Activated T-helper 2 cell treated with anti-CD3 and anti-CD28 coated beads, Interferon-gamma antibody, Interleukin-2, Interleukin-4, amounts not matched to agents 10 μg/mL and 5 μg/mL and 100 μg/mL, durations not matched to agents 14 hours and 24 hours and 36 hours (primary cell): ENCODE data around the gene AFAP1L1. TPM values are rescaled to one million over a fixed set of nuclear protein-coding genes. Genes with fewer than 3 reads are reported as not detected.

Experiments used
- DNase-seq: peaks from one replicate; pipeline ENCODE4 v3.0.0; 2021; ENCODE audit warnings: low spot score
- H3K27ac Mint-ChIP-seq: one replicate; pipeline ENCODE4 v1.8.0; 2021; ENCODE audit warnings: mixed read lengths
- H3K27me3 Mint-ChIP-seq: one replicate; pipeline ENCODE4 v1.8.0; 2021; ENCODE audit warnings: low read depth, mixed read lengths
- H3K36me3 Mint-ChIP-seq: one replicate; pipeline ENCODE4 v1.8.0; 2021; ENCODE audit warnings: low read depth, mixed read lengths
- H3K4me1 Mint-ChIP-seq: one replicate; pipeline ENCODE4 v1.8.0; 2021; ENCODE audit warnings: low read depth, mixed read lengths
- H3K4me3 Mint-ChIP-seq: one replicate; pipeline ENCODE4 v1.8.0; 2021; ENCODE audit warnings: low read depth, mild to moderate bottlenecking, moderate library complexity, mixed read lengths
- H3K9me3 Mint-ChIP-seq: one replicate; pipeline ENCODE4 v1.8.0; 2021; ENCODE audit warnings: mixed read lengths
- intact Hi-C: fragments of 100-400 bp; cut with micrococcal nuclease; formaldehyde crosslinking; loops from one replicate; pipeline ENCODE4 v1.15.1; 2023
- total RNA-seq: library from RNA; stranded (reverse); gene quantifications from 2 replicates; pipeline ENCODE4 v1.2.3, GENCODE V29; 2022

AFAP1L1 gene
- total RNA-seq, 1 donor from 2014 or later: not detected

- H3K4me1 Mint-ChIP-seq: no peaks in the 10 kb centered on the region
- H3K36me3 Mint-ChIP-seq: no peaks in the 10 kb centered on the region
- H3K27ac Mint-ChIP-seq: no peak overlapping the region
- H3K9me3 Mint-ChIP-seq: no peaks in the 10 kb centered on the region
- peaks cover 20% of the 10 kb centered on the region for H3K27me3 Mint-ChIP-seq
- intact Hi-C loops: no loop called here
- no peak overlapping the region for H3K4me3 Mint-ChIP-seq
- no peak for DNase-seq
Observed at GRCh38 chr5:149282027-149282965, 10.6 kb downstream of the AFAP1L1 start.

DNA sequence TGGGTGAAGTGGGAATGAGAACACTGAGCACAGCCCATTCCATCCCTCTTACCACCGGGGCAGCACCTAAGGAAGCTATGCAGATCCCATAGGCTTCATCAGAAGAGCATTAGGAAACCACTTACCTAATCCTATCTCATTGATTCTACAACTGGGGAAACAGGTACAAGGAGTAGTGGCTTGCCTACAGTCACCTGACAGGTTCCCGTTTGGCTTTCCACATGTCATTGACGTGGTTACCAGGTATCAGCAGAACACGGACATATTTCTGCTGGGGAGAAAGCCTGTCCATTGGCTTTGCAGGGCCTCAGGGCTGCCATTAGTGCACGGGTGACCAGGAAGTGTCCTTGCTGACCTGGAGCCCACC, 11.3 kb downstream of the AFAP1L1 start:
- Mint-ChIP-seq H3K4me1 (no peaks in the 10 kb centered on the region), H3K9me3 (no peaks in the 10 kb centered on the region), H3K27ac (no peak overlapping the region), H3K4me3 (no peak overlapping the region), H3K36me3 (no peaks in the 10 kb centered on the region), H3K27me3 (peaks cover 16% of the 10 kb centered on the region)
- DNase-seq: no peak
- intact Hi-C loops: no loop called here

DNA sequence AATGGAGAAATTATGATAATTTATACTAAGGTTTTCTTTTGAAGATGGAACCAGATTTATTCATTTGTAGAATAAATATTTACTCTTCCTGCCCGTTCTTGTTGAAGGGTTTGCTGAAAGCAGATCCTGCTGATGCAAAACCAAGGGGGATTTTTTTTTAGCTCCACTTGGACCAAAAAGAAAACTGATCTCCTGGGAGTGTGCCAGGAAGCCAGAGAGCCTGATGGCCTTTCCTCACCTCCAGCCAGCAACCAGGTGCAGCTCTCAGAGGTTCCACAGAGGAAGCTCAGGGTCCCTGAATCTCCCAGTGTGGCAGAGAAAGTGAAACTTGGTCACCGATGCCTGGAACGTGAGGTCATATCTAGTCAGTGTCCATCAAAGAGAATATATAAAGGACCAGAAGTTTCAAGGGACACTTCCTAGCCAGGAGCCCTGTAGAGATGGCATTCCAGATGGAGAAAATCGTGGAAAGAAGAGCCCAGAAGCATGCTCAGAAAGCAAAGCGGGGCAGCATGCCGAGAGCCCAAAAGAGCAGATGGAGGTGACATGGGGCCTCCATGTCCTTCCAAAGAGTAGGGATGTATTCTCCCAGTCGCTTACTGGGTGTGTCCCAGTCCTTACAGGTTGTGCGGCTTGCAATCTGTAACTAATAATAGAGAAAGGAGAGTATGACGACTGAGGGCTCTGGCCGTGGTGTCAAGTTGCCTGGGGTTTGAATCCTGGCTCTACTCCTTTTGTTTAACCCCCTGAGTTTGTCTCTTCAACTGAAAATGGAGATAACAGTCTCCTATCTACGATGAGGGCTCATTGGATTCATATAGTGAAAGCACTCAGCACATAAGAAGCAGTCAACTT, 12.2 kb downstream of the AFAP1L1 start:
- no peaks in the 10 kb centered on the region for H3K4me1 Mint-ChIP-seq
- H3K27ac Mint-ChIP-seq: no peak overlapping the region
- H3K4me3 Mint-ChIP-seq: no peak overlapping the region
- DNase-seq: no peak
- peaks cover 8% of the 10 kb centered on the region for H3K27me3 Mint-ChIP-seq
- no peaks in the 10 kb centered on the region for H3K9me3 Mint-ChIP-seq
- intact Hi-C loops: no loop called here
- H3K36me3 Mint-ChIP-seq: no peaks in the 10 kb centered on the region

DNA sequence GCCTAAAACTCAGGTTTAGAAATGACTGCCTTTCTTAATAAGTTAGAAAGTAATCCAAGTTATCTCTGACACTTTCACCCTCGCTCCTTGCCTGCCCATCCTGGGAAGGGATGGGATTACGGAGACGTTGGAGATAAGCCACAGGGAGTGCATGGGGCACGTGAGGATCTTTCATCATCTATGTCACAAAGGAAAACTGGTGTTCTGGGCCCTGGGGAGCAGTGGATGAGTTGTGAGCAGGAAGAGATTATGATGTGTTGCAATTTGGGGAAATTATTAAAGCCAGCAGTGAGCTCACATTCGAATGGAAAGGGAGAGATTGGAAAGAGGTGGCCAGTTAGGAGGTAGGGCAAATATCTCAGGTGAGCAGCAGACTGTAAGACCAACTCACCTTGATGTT, 12.8 kb downstream of the AFAP1L1 start:
- Mint-ChIP-seq H3K4me3 (no peak overlapping the region), H3K27me3 (peaks cover 7% of the 10 kb centered on the region), H3K27ac (no peak overlapping the region), H3K36me3 (no peaks in the 10 kb centered on the region), H3K4me1 (no peaks in the 10 kb centered on the region), H3K9me3 (no peaks in the 10 kb centered on the region)
- intact Hi-C loops: no loop called here
- no peak for DNase-seq

- Mint-ChIP-seq H3K4me1 (no peaks in the 10 kb centered on the region), H3K27ac (no peak overlapping the region)
Observed at GRCh38 chr5:149285153-149285552, 13.5 kb downstream of the AFAP1L1 start.

GRCh38 chr5:149288436-149288835, 16.8 kb downstream of the AFAP1L1 start:
- intact Hi-C loops: no loop called here
- no peaks in the 10 kb centered on the region for H3K9me3 Mint-ChIP-seq
- DNase-seq: no peak
- H3K27ac Mint-ChIP-seq: no peak overlapping the region
- H3K36me3 Mint-ChIP-seq: no peaks in the 10 kb centered on the region
- no peaks in the 10 kb centered on the region for H3K4me1 Mint-ChIP-seq
- no peak overlapping the region for H3K4me3 Mint-ChIP-seq
- H3K27me3 Mint-ChIP-seq: no peaks in the 10 kb centered on the region

More at GRCh38 chr5:149285153-149285552, 13.5 kb downstream of the AFAP1L1 start:
- Mint-ChIP-seq H3K27me3 (peaks cover 3% of the 10 kb centered on the region), H3K9me3 (no peaks in the 10 kb centered on the region), H3K4me3 (no peak overlapping the region), H3K36me3 (no peaks in the 10 kb centered on the region)
- no peak for DNase-seq
- intact Hi-C loops: no loop called here

DNA sequence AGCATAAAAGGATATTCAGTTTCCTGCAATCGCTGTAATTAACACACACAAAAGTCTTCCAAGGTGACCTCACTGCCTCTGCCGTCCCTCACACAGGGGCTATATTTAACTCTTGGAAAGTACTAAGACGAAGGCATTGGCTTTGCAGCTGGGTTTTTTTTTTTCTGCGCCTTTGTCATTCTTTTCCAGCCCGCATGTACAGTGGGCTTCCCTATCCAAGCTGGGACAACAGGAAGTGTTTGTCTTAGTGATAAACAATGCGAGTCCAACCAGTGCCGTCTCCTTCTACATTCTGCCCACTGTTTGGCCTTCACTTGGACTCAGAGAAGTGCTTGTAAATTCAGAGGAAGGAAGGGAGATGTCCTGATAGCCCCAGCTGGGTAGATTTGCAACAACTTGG, 17.6 kb downstream of the AFAP1L1 start:
- Mint-ChIP-seq H3K27ac (no peak overlapping the region), H3K36me3 (no peaks in the 10 kb centered on the region), H3K4me3 (no peak overlapping the region), H3K9me3 (no peaks in the 10 kb centered on the region), H3K4me1 (no peaks in the 10 kb centered on the region), H3K27me3 (no peaks in the 10 kb centered on the region)
- intact Hi-C loops: no loop called here
- no peak for DNase-seq

DNA sequence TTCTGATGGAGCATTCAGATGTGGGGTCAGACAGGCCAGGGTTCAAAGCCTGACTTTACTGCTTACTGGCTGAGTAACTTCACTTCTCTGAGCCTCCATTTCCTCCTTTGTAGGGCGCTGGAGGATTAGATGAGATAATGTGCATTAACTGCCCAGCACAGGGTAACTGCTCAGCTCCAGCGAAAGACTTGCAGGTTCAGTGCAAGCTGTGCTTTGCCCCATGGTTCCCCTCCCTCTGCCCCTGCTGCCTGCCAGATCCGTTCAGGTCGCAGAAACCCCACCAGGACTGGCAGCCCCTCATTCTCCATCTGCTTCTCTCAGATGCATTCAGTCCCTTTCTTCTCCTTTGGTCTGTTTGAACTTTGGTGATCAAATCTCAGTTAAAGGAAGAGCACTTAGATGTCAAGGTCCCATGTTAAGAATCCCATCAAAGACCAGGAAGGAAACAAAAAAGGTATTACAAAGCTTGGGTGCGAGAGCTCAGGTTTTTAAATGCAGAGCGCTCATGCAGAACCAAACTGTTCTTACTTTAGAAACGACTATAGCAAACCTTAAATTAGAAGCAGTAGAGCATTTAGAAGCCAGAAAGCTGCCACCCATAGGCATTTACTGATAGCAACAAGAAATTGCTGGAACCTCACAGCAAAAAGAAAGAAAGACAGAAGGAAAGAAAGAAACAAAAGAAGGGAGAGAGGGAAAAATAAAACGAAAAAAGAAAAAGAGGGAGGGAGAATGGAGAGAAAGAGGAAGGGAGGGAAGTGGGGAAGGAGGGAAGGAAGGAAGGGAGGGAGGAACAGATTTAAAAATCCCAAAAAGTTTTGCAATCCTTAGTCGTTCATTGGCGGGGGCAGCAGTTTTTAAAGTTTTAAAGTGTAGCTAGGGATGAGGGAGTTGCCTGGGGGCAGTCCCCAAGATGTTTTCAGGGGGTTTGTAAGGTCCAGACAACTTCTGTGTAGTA, 23.5 kb downstream of the AFAP1L1 start:
- DNase-seq: no peak
- H3K27ac Mint-ChIP-seq: no peak overlapping the region
- no peaks in the 10 kb centered on the region for H3K4me1 Mint-ChIP-seq
- H3K9me3 Mint-ChIP-seq: no peaks in the 10 kb centered on the region
- intact Hi-C loops: no loop called here
- H3K36me3 Mint-ChIP-seq: no peaks in the 10 kb centered on the region
- H3K4me3 Mint-ChIP-seq: no peak overlapping the region
- H3K27me3 Mint-ChIP-seq: peaks cover 12% of the 10 kb centered on the region

GRCh38 chr5:149297340-149298025, 25.8 kb downstream of the AFAP1L1 start:
- no peaks in the 10 kb centered on the region for H3K4me1 Mint-ChIP-seq
- H3K27ac Mint-ChIP-seq: no peak overlapping the region
- peaks cover 12% of the 10 kb centered on the region for H3K27me3 Mint-ChIP-seq
- intact Hi-C loops: no loop called here
- no peaks in the 10 kb centered on the region for H3K36me3 Mint-ChIP-seq
- no peaks in the 10 kb centered on the region for H3K9me3 Mint-ChIP-seq
- no peak for DNase-seq
- no peak overlapping the region for H3K4me3 Mint-ChIP-seq

- Mint-ChIP-seq H3K27me3 (peaks cover 12% of the 10 kb centered on the region), H3K9me3 (no peaks in the 10 kb centered on the region), H3K4me1 (no peaks in the 10 kb centered on the region), H3K36me3 (no peaks in the 10 kb centered on the region), H3K4me3 (no peak overlapping the region), H3K27ac (no peak overlapping the region)
- DNase-seq: no peak
- intact Hi-C loops: no loop called here
Observed at GRCh38 chr5:149298163-149298562, 26.5 kb downstream of the AFAP1L1 start.

DNA sequence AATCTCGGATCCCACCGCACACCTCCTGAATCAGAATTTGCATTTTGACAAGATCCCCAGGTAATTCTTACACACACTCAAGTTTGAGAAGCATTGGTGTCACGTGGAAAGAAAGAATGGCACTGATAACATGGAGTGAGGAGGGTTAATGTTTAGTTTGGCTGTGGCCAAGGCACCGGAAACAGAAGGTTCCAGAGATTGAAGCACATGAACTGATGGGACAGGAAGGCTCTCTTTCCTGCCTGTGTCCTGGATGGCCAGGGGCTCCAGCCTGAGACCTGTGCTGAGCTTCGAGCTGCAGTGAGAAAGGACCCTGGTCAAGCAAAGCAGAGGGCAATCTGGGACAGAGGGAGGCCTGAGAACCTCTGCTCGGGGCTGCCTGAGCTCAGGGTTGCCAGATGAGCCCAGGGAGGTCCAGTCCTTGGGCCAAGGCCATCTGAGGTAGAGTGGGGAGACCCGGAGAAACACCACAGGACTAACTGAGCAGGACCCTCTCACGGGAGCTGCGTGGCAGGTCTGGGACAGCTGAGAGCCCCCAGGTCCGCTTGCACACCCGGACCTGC, 27.3 kb downstream of the AFAP1L1 start:
- H3K9me3 Mint-ChIP-seq: no peaks in the 10 kb centered on the region
- H3K4me1 Mint-ChIP-seq: no peaks in the 10 kb centered on the region
- no peak overlapping the region for H3K27ac Mint-ChIP-seq
- peaks cover 12% of the 10 kb centered on the region for H3K27me3 Mint-ChIP-seq
- intact Hi-C loops: no loop called here
- H3K36me3 Mint-ChIP-seq: no peaks in the 10 kb centered on the region
- no peak for DNase-seq
- no peak overlapping the region for H3K4me3 Mint-ChIP-seq
